CD4-positive, alpha-beta T cell treated with Interleukin-6 at 100 ng/mL for 8 hours (primary cell): ENCODE results near the gene TMTC4.
"Not testable (repeated sequence)": the region's sequence is repeated elsewhere in the genome, so short reads cannot be mapped to it uniquely, and the experiment has no call there.

Experiments
- DNase-seq: peaks from one replicate; pipeline ENCODE4 v3.0.0-alpha.2; 2020; ENCODE audit warnings: mixed read lengths, low spot score

Gene TMTC4

GRCh38 chr13:100674572-100674871 is at the start of gene TMTC4:
Gene TMTC4 (minus strand): TSS chr13:100674795. CDS start chr13:100670362, 4,433 bp downstream.
- no peak for DNase-seq

GRCh38 chr13:100722517-100722916 is 47.9 kb upstream of the TMTC4 start:
- no peak for DNase-seq

- peak; percentile 44 for DNase-seq
These were observed 47.4 kb upstream of the TMTC4 start for GRCh38 chr13:100721885-100722512.

- no peak for DNase-seq
These were observed 41.0 kb upstream of the TMTC4 start for GRCh38 chr13:100715604-100716003.

- DNase-seq = no peak
These were observed 39.9 kb upstream of the TMTC4 start for GRCh38 chr13:100714478-100714877.

- no peak for DNase-seq
These were observed 35.6 kb upstream of the TMTC4 start for GRCh38 chr13:100710176-100710575.

- DNase-seq = no peak
These were observed 33.5 kb upstream of the TMTC4 start for GRCh38 chr13:100707818-100708740.

GRCh38 chr13:100698331-100698730 is 23.7 kb upstream of the TMTC4 start:
- not testable (repeated sequence) for DNase-seq

GRCh38 chr13:100695509-100695773 is 20.8 kb upstream of the TMTC4 start:
- no peak for DNase-seq

- no peak for DNase-seq
These were observed 20.3 kb upstream of the TMTC4 start for GRCh38 chr13:100694722-100695508.

- no peak for DNase-seq
These were observed 14.6 kb upstream of the TMTC4 start for GRCh38 chr13:100689191-100689590.

- DNase-seq = no peak
These were observed 5.5 kb upstream of the TMTC4 start for GRCh38 chr13:100680131-100680530.

- DNase-seq = not testable (repeated sequence)
These were observed 2.5 kb upstream of the TMTC4 start for GRCh38 chr13:100677128-100677527.

- no peak for DNase-seq
These were observed 1.1 kb upstream of the TMTC4 start for GRCh38 chr13:100675661-100676129.

- DNase-seq = peak; percentile 100
These were observed 471 bp upstream of the TMTC4 start for GRCh38 chr13:100674872-100675660.

GRCh38 chr13:100673713-100674571 is 653 bp downstream of the TMTC4 start:
- peak; percentile 57 for DNase-seq

GRCh38 chr13:100673376-100673712 is 1.3 kb downstream of the TMTC4 start:
- DNase-seq = no peak

- DNase-seq = no peak
These were observed 3.0 kb downstream of the TMTC4 start for GRCh38 chr13:100671389-100672182.

- no peak for DNase-seq
These were observed 6.2 kb downstream of the TMTC4 start for GRCh38 chr13:100668408-100668807.

GRCh38 chr13:100667894-100668293 is 6.7 kb downstream of the TMTC4 start:
- no peak for DNase-seq
